SIG-M5 treated with dmso at 0.1 percent for 504 hours (cell line): Measurements from ENCODE around the gene PRDM16.
"Not testable (repeated sequence)": the region's sequence is repeated elsewhere in the genome, so short reads cannot be mapped to it uniquely, and the experiment has no call there.

Experiments
- DNase-seq: peaks from one replicate; lab custom pipeline; 2025; ENCODE audit not compliant: unreplicated experiment; lab: John Stamatoyannopoulos, UW

The PRDM16 gene

GRCh38 chr1:3272321-3273045, 203.5 kb downstream of the PRDM16 start:
- no peak for DNase-seq

GRCh38 chr1:3273447-3273846, 204.4 kb downstream of the PRDM16 start:
- DNase-seq = no peak

GRCh38 chr1:3274972-3275371, 206.0 kb downstream of the PRDM16 start:
- no peak for DNase-seq

- no peak for DNase-seq
Observed at GRCh38 chr1:3275471-3276340, 206.7 kb downstream of the PRDM16 start.

- DNase-seq = no peak
Observed at GRCh38 chr1:3276341-3276800, 207.4 kb downstream of the PRDM16 start.

GRCh38 chr1:3277011-3277471, 208.0 kb downstream of the PRDM16 start:
- DNase-seq = no peak

- no peak for DNase-seq
Observed at GRCh38 chr1:3277623-3278022, 208.6 kb downstream of the PRDM16 start.

GRCh38 chr1:3278416-3279181, 209.6 kb downstream of the PRDM16 start:
- DNase-seq = no peak

GRCh38 chr1:3279182-3279470, 210.1 kb downstream of the PRDM16 start:
- no peak for DNase-seq

GRCh38 chr1:3281735-3282134, 212.7 kb downstream of the PRDM16 start:
- DNase-seq = no peak

GRCh38 chr1:3282186-3282585, 213.2 kb downstream of the PRDM16 start:
- no peak for DNase-seq

- no peak for DNase-seq
Observed at GRCh38 chr1:3282656-3283430, 213.8 kb downstream of the PRDM16 start.

- DNase-seq = no peak
Observed at GRCh38 chr1:3283849-3284248, 214.8 kb downstream of the PRDM16 start.

GRCh38 chr1:3284691-3285090, 215.7 kb downstream of the PRDM16 start:
- no peak for DNase-seq

- no peak for DNase-seq
Observed at GRCh38 chr1:3285106-3285740, 216.2 kb downstream of the PRDM16 start.

- DNase-seq = not testable (repeated sequence)
Observed at GRCh38 chr1:3287095-3287494, 218.1 kb downstream of the PRDM16 start.

GRCh38 chr1:3287656-3288160, 218.7 kb downstream of the PRDM16 start:
- DNase-seq = no peak

- DNase-seq = no peak
Observed at GRCh38 chr1:3289502-3289901, 220.5 kb downstream of the PRDM16 start.

GRCh38 chr1:3290438-3290837, 221.4 kb downstream of the PRDM16 start:
- no peak for DNase-seq

- DNase-seq = no peak
Observed at GRCh38 chr1:3290915-3291314, 221.9 kb downstream of the PRDM16 start.
